Measurements from ENCODE around the gene ZNF680.

DNA sequence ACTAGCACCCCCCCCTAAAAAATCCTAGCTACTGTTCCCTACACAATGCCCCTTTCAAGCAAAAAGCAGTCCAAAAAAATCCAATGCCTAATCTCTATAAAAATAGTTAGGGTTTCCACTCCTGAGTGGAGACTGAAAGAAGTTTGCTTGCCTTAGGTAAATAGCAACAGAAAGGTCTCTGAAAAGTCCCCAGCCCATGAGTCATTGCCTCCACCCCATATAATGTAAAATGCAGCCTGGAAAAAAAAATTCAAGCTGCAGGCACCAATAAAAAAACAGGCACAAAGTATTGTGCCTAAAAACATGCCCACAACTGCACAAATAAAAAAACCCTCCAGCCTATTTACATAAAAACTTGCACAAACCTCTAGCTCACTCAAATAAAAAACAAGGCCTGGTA, 47.5 kb downstream of the ZNF680 start:
- TF ChIP-seq, protein P1, sequence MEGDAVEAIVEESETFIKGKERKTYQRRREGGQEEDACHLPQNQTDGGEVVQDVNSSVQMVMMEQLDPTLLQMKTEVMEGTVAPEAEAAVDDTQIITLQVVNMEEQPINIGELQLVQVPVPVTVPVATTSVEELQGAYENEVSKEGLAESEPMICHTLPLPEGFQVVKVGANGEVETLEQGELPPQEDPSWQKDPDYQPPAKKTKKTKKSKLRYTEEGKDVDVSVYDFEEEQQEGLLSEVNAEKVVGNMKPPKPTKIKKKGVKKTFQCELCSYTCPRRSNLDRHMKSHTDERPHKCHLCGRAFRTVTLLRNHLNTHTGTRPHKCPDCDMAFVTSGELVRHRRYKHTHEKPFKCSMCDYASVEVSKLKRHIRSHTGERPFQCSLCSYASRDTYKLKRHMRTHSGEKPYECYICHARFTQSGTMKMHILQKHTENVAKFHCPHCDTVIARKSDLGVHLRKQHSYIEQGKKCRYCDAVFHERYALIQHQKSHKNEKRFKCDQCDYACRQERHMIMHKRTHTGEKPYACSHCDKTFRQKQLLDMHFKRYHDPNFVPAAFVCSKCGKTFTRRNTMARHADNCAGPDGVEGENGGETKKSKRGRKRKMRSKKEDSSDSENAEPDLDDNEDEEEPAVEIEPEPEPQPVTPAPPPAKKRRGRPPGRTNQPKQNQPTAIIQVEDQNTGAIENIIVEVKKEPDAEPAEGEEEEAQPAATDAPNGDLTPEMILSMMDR (IDR thresholded peaks at IDR 0.05): no peak
- TF ChIP-seq POLR2A (IDR thresholded peaks at IDR 0.05): no peak

All from adrenal gland (tissue), 5 donors.